ENCODE data around the gene CHPF.

The CHPF gene

GRCh38 chr2:219549619-219550018, 6.0 kb upstream of the CHPF start:
- DNase-seq, result no peak

- DNase-seq, result no peak
These were observed 5.4 kb upstream of the CHPF start for GRCh38 chr2:219548990-219549389.

GRCh38 chr2:219547621-219548020, 4.0 kb upstream of the CHPF start:
- no peak for DNase-seq

- no peak for DNase-seq
These were observed 2.3 kb upstream of the CHPF start for GRCh38 chr2:219545943-219546352.

- no peak for DNase-seq
These were observed 1.8 kb upstream of the CHPF start for GRCh38 chr2:219545295-219545942.

- no peak for DNase-seq
These were observed 958 bp upstream of the CHPF start for GRCh38 chr2:219544567-219544966.

- DNase-seq, result no peak
These were observed 546 bp downstream of the CHPF start for GRCh38 chr2:219542931-219543595.

- peak; percentile 73 for DNase-seq
These were observed 1.9 kb downstream of the CHPF start for GRCh38 chr2:219541611-219542180.

- DNase-seq, result no peak
These were observed 2.7 kb downstream of the CHPF start for GRCh38 chr2:219540784-219541504.

GRCh38 chr2:219539926-219540678, 3.5 kb downstream of the CHPF start:
- DNase-seq, result no peak

GRCh38 chr2:219538956-219539788, 4.4 kb downstream of the CHPF start:
- no peak for DNase-seq

- no peak for DNase-seq
These were observed 5.1 kb downstream of the CHPF start for GRCh38 chr2:219538504-219538951.

GRCh38 chr2:219537657-219538488, 5.7 kb downstream of the CHPF start:
- no peak for DNase-seq

GRCh38 chr2:219536967-219537366, 6.6 kb downstream of the CHPF start:
- no peak for DNase-seq

GRCh38 chr2:219536425-219536824, 7.2 kb downstream of the CHPF start:
- no peak for DNase-seq

GRCh38 chr2:219533930-219534661, 9.5 kb downstream of the CHPF start:
- DNase-seq, result no peak

GRCh38 chr2:219532378-219532649, 11.3 kb downstream of the CHPF start:
- no peak for DNase-seq

- no peak for DNase-seq
These were observed 11.8 kb downstream of the CHPF start for GRCh38 chr2:219531639-219532377.

GRCh38 chr2:219530048-219530963, 13.3 kb downstream of the CHPF start:
- no peak for DNase-seq

Data from NCI-H2081 treated with DMSO at 0.1 percent for 48 hours (cell line).